ENCODE measurements around the gene PARP11. TPM values are rescaled to one million over a fixed set of nuclear protein-coding genes. Genes with fewer than 3 reads are reported as not detected.

Gene PARP11
- total RNA-seq, 1 experiment from 2014 or later: not detected

DNA sequence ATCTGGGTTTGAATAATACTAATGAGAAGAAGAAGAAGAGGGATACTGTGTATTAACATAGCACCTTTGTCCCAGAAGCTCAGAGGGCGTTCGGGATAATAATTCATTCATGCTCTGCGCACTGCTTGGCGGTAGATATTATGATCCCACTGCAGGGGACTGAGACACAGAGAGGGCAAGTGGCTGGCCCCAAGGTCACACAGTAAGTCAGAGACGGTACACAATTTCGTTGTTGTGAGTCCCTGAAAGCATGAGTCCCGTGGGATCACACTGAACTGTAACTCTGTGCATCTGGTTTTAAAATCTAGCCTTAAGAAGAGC, 47.9 kb upstream of the PARP11 start:
- H3K4me1 ChIP-seq (replicated peaks; ENCODE audit: insufficient read depth): no peaks in the 10 kb centered on the region
- peaks cover 86% of the 10 kb centered on the region for H3K27me3 ChIP-seq (ENCODE audit: insufficient read depth, low read depth)
- no peak overlapping the region for H2AFZ ChIP-seq
- H3K4me2 ChIP-seq: no peak overlapping the region
- H3K79me2 ChIP-seq (ENCODE audit: low read depth): no peaks in the 10 kb centered on the region
- no TSS peak for BruUV-seq (replicated peaks)
- no peaks in the 10 kb centered on the region for H3K36me3 ChIP-seq (ENCODE audit: low read depth)
- H3F3A ChIP-seq (ENCODE audit: insufficient read depth, low read depth): no peaks in the 10 kb centered on the region
- no peaks in the 10 kb centered on the region for H4K20me1 ChIP-seq (ENCODE audit: insufficient read depth)
- TF ChIP-seq EZH2 (IDR thresholded peaks at IDR 0.05; ENCODE audit: low read depth): no peak
- TF ChIP-seq, protein P1, sequence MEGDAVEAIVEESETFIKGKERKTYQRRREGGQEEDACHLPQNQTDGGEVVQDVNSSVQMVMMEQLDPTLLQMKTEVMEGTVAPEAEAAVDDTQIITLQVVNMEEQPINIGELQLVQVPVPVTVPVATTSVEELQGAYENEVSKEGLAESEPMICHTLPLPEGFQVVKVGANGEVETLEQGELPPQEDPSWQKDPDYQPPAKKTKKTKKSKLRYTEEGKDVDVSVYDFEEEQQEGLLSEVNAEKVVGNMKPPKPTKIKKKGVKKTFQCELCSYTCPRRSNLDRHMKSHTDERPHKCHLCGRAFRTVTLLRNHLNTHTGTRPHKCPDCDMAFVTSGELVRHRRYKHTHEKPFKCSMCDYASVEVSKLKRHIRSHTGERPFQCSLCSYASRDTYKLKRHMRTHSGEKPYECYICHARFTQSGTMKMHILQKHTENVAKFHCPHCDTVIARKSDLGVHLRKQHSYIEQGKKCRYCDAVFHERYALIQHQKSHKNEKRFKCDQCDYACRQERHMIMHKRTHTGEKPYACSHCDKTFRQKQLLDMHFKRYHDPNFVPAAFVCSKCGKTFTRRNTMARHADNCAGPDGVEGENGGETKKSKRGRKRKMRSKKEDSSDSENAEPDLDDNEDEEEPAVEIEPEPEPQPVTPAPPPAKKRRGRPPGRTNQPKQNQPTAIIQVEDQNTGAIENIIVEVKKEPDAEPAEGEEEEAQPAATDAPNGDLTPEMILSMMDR (conservative IDR thresholded peaks at IDR 0.05): no peak
- intact Hi-C loops (cut with micrococcal nuclease; ENCODE audit: unreplicated experiment): no loop called here
- ChIA-PET CTCF (no interaction called here), POLR2A (ENCODE audit: unreplicated experiment) (no interaction called here)
- H3K27ac ChIP-seq: no peak overlapping the region
- DNase-seq: no peak
- H3K4me3 ChIP-seq: no peak overlapping the region
- H3K9me3 ChIP-seq (ENCODE audit: insufficient read depth, low read depth): no peaks in the 10 kb centered on the region
- H3K9me2 ChIP-seq (ENCODE audit: insufficient read depth): no peaks in the 10 kb centered on the region

DNA sequence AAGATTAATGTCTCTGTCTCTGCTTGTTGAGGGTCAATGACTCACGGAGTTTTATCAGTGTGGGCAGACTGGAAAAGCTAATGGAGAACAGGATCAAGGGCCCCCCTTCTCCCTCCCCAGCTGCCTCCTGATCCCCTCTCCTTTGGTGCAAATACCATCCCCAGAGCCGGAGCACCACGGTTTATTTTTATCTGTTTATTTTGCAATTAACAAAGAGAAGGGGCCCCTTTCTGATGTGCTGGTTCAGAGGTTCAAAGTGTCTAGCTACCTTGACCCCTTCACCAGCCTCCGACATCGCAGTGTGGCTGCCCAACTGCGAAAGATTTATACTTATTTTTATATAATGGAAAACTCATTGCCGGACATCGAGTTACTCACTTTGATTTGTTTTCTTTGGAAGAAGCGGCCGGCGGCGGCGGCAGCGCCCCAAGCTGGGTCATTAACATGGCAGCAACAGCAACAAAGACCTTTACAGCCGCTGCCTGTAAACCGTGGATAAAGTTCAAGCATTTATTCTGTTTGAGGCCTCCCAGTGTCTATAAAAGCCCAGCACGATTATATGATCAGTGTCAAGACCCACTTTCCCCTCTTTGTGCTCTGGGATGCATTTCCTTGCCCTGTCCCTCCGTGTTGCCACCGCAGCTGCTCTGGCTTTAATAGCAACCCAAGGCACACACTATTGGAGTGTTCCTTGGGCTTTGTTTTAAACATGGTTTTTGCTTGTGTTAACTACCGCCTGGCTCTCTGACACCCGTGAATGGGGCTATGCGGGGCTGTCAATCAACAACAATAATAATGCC, 47.4 kb upstream of the PARP11 start:
- CTCF ChIA-PET: no interaction called here
- Histone ChIP-seq H3K27me3 (ENCODE audit: insufficient read depth, low read depth) (peaks cover 83% of the 10 kb centered on the region), H3K4me3 (no peak overlapping the region), H3K36me3 (ENCODE audit: low read depth) (no peaks in the 10 kb centered on the region), H3K9me2 (ENCODE audit: insufficient read depth) (no peaks in the 10 kb centered on the region), H3K4me2 (no peak overlapping the region), H3K9me3 (ENCODE audit: insufficient read depth, low read depth) (no peaks in the 10 kb centered on the region), H4K20me1 (ENCODE audit: insufficient read depth) (no peaks in the 10 kb centered on the region), H3K27ac (no peak overlapping the region), H2AFZ (no peak overlapping the region), H3K79me2 (ENCODE audit: low read depth) (no peaks in the 10 kb centered on the region), H3F3A (ENCODE audit: insufficient read depth, low read depth) (no peaks in the 10 kb centered on the region), H3K4me1 (replicated peaks; ENCODE audit: insufficient read depth) (no peaks in the 10 kb centered on the region)
- TF ChIP-seq, protein P1 (conservative IDR thresholded peaks at IDR 0.05): no peak
- TF ChIP-seq EZH2 (IDR thresholded peaks at IDR 0.05; ENCODE audit: low read depth): no peak
- POLR2A ChIA-PET (ENCODE audit: unreplicated experiment): no interaction called here
- intact Hi-C loops (cut with micrococcal nuclease; ENCODE audit: unreplicated experiment): no loop called here
- DNase-seq: no peak
- no TSS peak for BruUV-seq (replicated peaks)

- Histone ChIP-seq H2AFZ (no peak overlapping the region), H3K36me3 (ENCODE audit: low read depth) (no peaks in the 10 kb centered on the region), H3K27me3 (ENCODE audit: insufficient read depth, low read depth) (peaks cover 58% of the 10 kb centered on the region), H3K79me2 (ENCODE audit: low read depth) (no peaks in the 10 kb centered on the region), H3K4me1 (replicated peaks; ENCODE audit: insufficient read depth) (no peaks in the 10 kb centered on the region), H3K27ac (no peak overlapping the region), H3K9me2 (ENCODE audit: insufficient read depth) (no peaks in the 10 kb centered on the region), H3K4me2 (no peak overlapping the region), H3K4me3 (no peak overlapping the region), H3K9me3 (ENCODE audit: insufficient read depth, low read depth) (no peaks in the 10 kb centered on the region), H4K20me1 (ENCODE audit: insufficient read depth) (no peaks in the 10 kb centered on the region), H3F3A (ENCODE audit: insufficient read depth, low read depth) (no peaks in the 10 kb centered on the region)
- TF ChIP-seq, protein P1 (conservative IDR thresholded peaks at IDR 0.05): no peak
- no peak for TF ChIP-seq EZH2 (IDR thresholded peaks at IDR 0.05; ENCODE audit: low read depth)
- BruUV-seq (replicated peaks): no TSS peak
- DNase-seq: no peak
- POLR2A ChIA-PET (ENCODE audit: unreplicated experiment): no interaction called here
- CTCF ChIA-PET: no interaction called here
- intact Hi-C loops (cut with micrococcal nuclease; ENCODE audit: unreplicated experiment): no loop called here
Measured at GRCh38 chr12:3913278-3913677, 40.1 kb upstream of the PARP11 start.
